Measurements from ENCODE around the gene MCCC1.
"Not testable (repeated sequence)": the region's sequence is repeated elsewhere in the genome, so short reads cannot be mapped to it uniquely, and the experiment has no call there.

MCCC1 gene

DNA sequence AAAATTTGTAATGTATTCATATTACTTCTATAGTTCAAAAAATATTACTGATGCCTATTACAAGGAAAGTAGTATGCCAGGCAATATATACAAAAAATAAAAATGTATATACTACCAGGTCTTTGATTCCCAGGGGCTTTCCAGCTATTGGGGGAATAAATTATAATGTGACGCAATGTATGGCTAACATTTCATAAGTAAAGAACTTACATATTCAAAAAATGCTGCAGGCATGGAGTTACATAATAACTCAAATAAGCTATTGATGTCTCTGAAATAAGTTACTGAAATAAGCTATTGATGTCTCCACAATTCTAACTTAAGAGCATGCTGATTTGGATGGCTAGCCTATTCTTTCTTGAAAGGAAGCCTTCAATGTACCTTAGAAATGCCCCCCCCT is 30.2 kb downstream of the MCCC1 start:
- Histone ChIP-seq H3K27ac (ENCODE audit: extremely low read depth, low read depth, low read length) (no peak overlapping the region), H3K9me3 (ENCODE audit: control insufficient read depth, insufficient read depth, low read depth, low read length) (no peaks in the 10 kb centered on the region), H3K36me3 (ENCODE audit: control insufficient read depth in 2 of 2, insufficient read depth in 1 of 2, low read length in 2 of 2) (peaks cover 0 to 27% of the 10 kb centered on the region in 2 experiments; a peak in 2 of 3 replicates), H3K4me3 (ENCODE audit: low read depth, low read length) (no peak overlapping the region), H3K4me1 (ENCODE audit: control insufficient read depth, insufficient read depth, low read length) (no peaks in the 10 kb centered on the region)
- ChIA-PET POLR2A (no interaction called here), CTCF (interaction anchor here (0.5 kb wide), 1 partner anchor 56 kb away, joined by 6 read pairs; no protein-coding TSS in a partner anchor)
- TF ChIP-seq TCF7L2 (IDR thresholded peaks at IDR 0.05; ENCODE audit: borderline replicate concordance, low read depth, low read length) (no peak), ZNF548 (tag by site-specific recombination; IDR thresholded peaks at IDR 0.05) (no peak), ZBTB8A (tag by site-specific recombination; IDR thresholded peaks at IDR 0.05) (no peak), ZNF555 (tag by site-specific recombination; conservative IDR thresholded peaks at IDR 0.05) (no peak), KLF9 (tag by site-specific recombination; IDR thresholded peaks at IDR 0.05; ENCODE audit: low read depth) (no peak)

- H3K4me3 ChIP-seq (ENCODE audit: low read depth, low read length); CTCF ChIA-PET; H3K27ac ChIP-seq (ENCODE audit: extremely low read depth, low read depth, low read length); POLR2A ChIA-PET; H3K4me1 ChIP-seq (ENCODE audit: control insufficient read depth, insufficient read depth, low read length); H3K9me3 ChIP-seq (ENCODE audit: control insufficient read depth, insufficient read depth, low read depth, low read length): not testable (repeated sequence)
- H3K36me3 ChIP-seq (ENCODE audit: control insufficient read depth in 2 of 2, insufficient read depth in 1 of 2, low read length in 2 of 2): peaks cover 0 to 27% of the 10 kb centered on the region in 2 experiments; a peak in 2 of 3 replicates
Observed at GRCh38 chr3:183066891-183067290, 32.4 kb downstream of the MCCC1 start.

- Histone ChIP-seq H3K4me3 (ENCODE audit: low read depth, low read length) (no peak overlapping the region), H3K9me3 (ENCODE audit: control insufficient read depth, insufficient read depth, low read depth, low read length) (no peaks in the 10 kb centered on the region), H3K36me3 (ENCODE audit: control insufficient read depth in 2 of 2, insufficient read depth in 1 of 2, low read length in 2 of 2) (peaks cover 0 to 15% of the 10 kb centered on the region in 2 experiments; a peak in 1 of 3 replicates), H3K4me1 (ENCODE audit: control insufficient read depth, insufficient read depth, low read length) (no peaks in the 10 kb centered on the region), H3K27ac (ENCODE audit: extremely low read depth, low read depth, low read length) (no peak overlapping the region)
- TF ChIP-seq ZNF292 (tag by site-specific recombination; IDR thresholded peaks at IDR 0.05; ENCODE audit: borderline replicate concordance, low read depth) (no peak), GFI1B (tag by site-specific recombination; IDR thresholded peaks at IDR 0.05) (no peak), ZNF223 (tag by site-specific recombination; IDR thresholded peaks at IDR 0.05) (no peak), GLI2 (tag by site-specific recombination; IDR thresholded peaks at IDR 0.05; ENCODE audit: borderline replicate concordance, low read depth) (no peak), ZNF302 (tag by site-specific recombination; IDR thresholded peaks at IDR 0.05; ENCODE audit: low read depth) (no peak), ZNF366 (tag by site-specific recombination; conservative IDR thresholded peaks at IDR 0.05) (no peak), BCL6B (tag by site-specific recombination; IDR thresholded peaks at IDR 0.05) (no peak), ZNF658 (tag by site-specific recombination; IDR thresholded peaks at IDR 0.05) (no peak), ZNF623 (tag by site-specific recombination; IDR thresholded peaks at IDR 0.05) (no peak), ZNF19 (tag by site-specific recombination; IDR thresholded peaks at IDR 0.05; ENCODE audit: low read depth) (no peak), ZNF423 (tag by site-specific recombination; IDR thresholded peaks at IDR 0.05) (no peak)
- TF ChIP-seq, protein P1, sequence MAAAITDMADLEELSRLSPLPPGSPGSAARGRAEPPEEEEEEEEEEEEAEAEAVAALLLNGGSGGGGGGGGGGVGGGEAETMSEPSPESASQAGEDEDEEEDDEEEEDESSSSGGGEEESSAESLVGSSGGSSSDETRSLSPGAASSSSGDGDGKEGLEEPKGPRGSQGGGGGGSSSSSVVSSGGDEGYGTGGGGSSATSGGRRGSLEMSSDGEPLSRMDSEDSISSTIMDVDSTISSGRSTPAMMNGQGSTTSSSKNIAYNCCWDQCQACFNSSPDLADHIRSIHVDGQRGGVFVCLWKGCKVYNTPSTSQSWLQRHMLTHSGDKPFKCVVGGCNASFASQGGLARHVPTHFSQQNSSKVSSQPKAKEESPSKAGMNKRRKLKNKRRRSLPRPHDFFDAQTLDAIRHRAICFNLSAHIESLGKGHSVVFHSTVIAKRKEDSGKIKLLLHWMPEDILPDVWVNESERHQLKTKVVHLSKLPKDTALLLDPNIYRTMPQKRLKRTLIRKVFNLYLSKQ (tag by site-specific recombination; IDR thresholded peaks at IDR 0.05; ENCODE audit: borderline replicate concordance): no peak
- CTCF ChIA-PET: no interaction called here
- POLR2A ChIA-PET: no interaction called here
Observed at GRCh38 chr3:183064475-183064874, 34.8 kb downstream of the MCCC1 start.
